Measurements from ENCODE around the gene PRKAG2. TPM values are rescaled to one million over a fixed set of nuclear protein-coding genes. Genes with fewer than 3 reads are reported as not detected.

PRKAG2 gene
- total and polyA plus RNA-seq, 2 experiments from 2014 or later, result 9.1 to 14.9 TPM

GRCh38 chr7:151784853-151785680, 91.8 kb downstream of the PRKAG2 start:
- H3K27ac ChIP-seq (ENCODE audit: low read depth), result no peak overlapping the region

More at GRCh38 chr7:151784853-151785680, 91.8 kb downstream of the PRKAG2 start:
- Histone ChIP-seq H3K4me2 (no peak overlapping the region), H3K36me3 (ENCODE audit: insufficient read depth) (no peaks in the 10 kb centered on the region), H3K4me1 (ENCODE audit: insufficient read depth) (no peaks in the 10 kb centered on the region), H2AFZ (no peak overlapping the region), H3K9me2 (ENCODE audit: insufficient read depth) (0 out of 2 replicates have a peak, but pooled peaks cover 7% of the 10 kb centered on the region), H3K27me3 (ENCODE audit: insufficient read depth) (peaks cover 7% of the 10 kb centered on the region; the same call in 1 of the 2 replicates), H3F3A (replicated peaks; ENCODE audit: low read depth) (no peaks in the 10 kb centered on the region), H3K79me2 (replicated peaks; ENCODE audit: insufficient read depth) (no peaks in the 10 kb centered on the region), H4K20me1 (replicated peaks; ENCODE audit: insufficient read depth) (no peaks in the 10 kb centered on the region), H3K4me3 (no peak overlapping the region)
- Mint-ChIP-seq H3K27me3 (ENCODE audit: insufficient read depth, low read depth, poor library complexity) (peaks cover 4% of the 10 kb centered on the region), H3K27ac (no peak overlapping the region), H3K4me1 (peaks cover 3% of the 10 kb centered on the region; the same call in 1 of the 3 replicates), H3K4me3 (no peak overlapping the region), H3K36me3 (ENCODE audit: low read depth) (no peaks in the 10 kb centered on the region), H3K9me3 (no peaks in the 10 kb centered on the region)
- DNase-seq (ENCODE audit: low spot score), result no peak
- TF ChIP-seq STAT1 (IDR thresholded peaks at IDR 0.05; ENCODE audit: unreplicated experiment) (no peak), POLR2AphosphoS5 (IDR thresholded peaks at IDR 0.05; ENCODE audit: low read depth) (no peak), ZNF114 (CRISPR knock-in tag; IDR thresholded peaks at IDR 0.05) (no peak), EZH2 (IDR thresholded peaks at IDR 0.05; ENCODE audit: low read depth, unreplicated experiment) (no peak), REST (IDR thresholded peaks at IDR 0.05; ENCODE audit: unreplicated experiment) (no peak), JUNB (IDR thresholded peaks at IDR 0.05; ENCODE audit: unreplicated experiment) (no peak), ZNF462 (CRISPR knock-in tag; IDR thresholded peaks at IDR 0.05) (no peak), NANOG (IDR thresholded peaks at IDR 0.05; ENCODE audit: borderline replicate concordance) (no peak), CREB1 (CRISPR knock-in tag; IDR thresholded peaks at IDR 0.05; ENCODE audit: low read depth) (no peak)
- ATAC-seq, result no peak
